Embryonic facial prominence (tissue), 1 donor: ENCODE data around the gene CCDC74B.
"Not testable (repeated sequence)": the region's sequence is repeated elsewhere in the genome, so short reads cannot be mapped to it uniquely, and the experiment has no call there.

Experiments used
- DNase-seq: peaks from one replicate; pipeline ENCODE4 v3.0.0-alpha.2; 2016; ENCODE audit errors: extremely low spot score

Gene CCDC74B

GRCh38 chr2:130150181-130151144 is 5.6 kb upstream of the CCDC74B start:
- no peak for DNase-seq

GRCh38 chr2:130148515-130148914 is 3.6 kb upstream of the CCDC74B start:
- not testable (repeated sequence) for DNase-seq

GRCh38 chr2:130143266-130144039 is 1.5 kb downstream of the CCDC74B start:
- not testable (repeated sequence) for DNase-seq

GRCh38 chr2:130142396-130143265 is 2.3 kb downstream of the CCDC74B start:
- not testable (repeated sequence) for DNase-seq

- DNase-seq, result not testable (repeated sequence)
Observed at GRCh38 chr2:130141645-130142370, 3.1 kb downstream of the CCDC74B start.

GRCh38 chr2:130141002-130141401 is 3.9 kb downstream of the CCDC74B start:
- DNase-seq, result not testable (repeated sequence)

GRCh38 chr2:130140516-130140915 is 4.4 kb downstream of the CCDC74B start:
- DNase-seq, result not testable (repeated sequence)

- not testable (repeated sequence) for DNase-seq
Observed at GRCh38 chr2:130139331-130140280, 5.3 kb downstream of the CCDC74B start.

- not testable (repeated sequence) for DNase-seq
Observed at GRCh38 chr2:130138841-130139251, 6.1 kb downstream of the CCDC74B start.

- DNase-seq, result not testable (repeated sequence)
Observed at GRCh38 chr2:130138326-130138725, 6.6 kb downstream of the CCDC74B start.

GRCh38 chr2:130137118-130137517 is 7.8 kb downstream of the CCDC74B start:
- DNase-seq, result not testable (repeated sequence)

- not testable (repeated sequence) for DNase-seq
Observed at GRCh38 chr2:130136546-130136945, 8.4 kb downstream of the CCDC74B start.

GRCh38 chr2:130135692-130136541 is 9.0 kb downstream of the CCDC74B start:
- DNase-seq, result no peak

GRCh38 chr2:130129120-130129829 is 15.6 kb downstream of the CCDC74B start, which contains the start of gene POTEF:
POTEF (minus strand) TSS chr2:130129222; CDS start chr2:130120515, 8,707 bp downstream.
- DNase-seq, result not testable (repeated sequence)

GRCh38 chr2:130128464-130128863 is 16.4 kb downstream of the CCDC74B start:
- DNase-seq, result not testable (repeated sequence)

- not testable (repeated sequence) for DNase-seq
Observed at GRCh38 chr2:130127726-130128125, 17.2 kb downstream of the CCDC74B start.

GRCh38 chr2:130120924-130121323 is 24.0 kb downstream of the CCDC74B start:
- DNase-seq, result not testable (repeated sequence)
